GM21515 (cell line): Measurements from ENCODE around the gene KIR2DL1.
"Not testable (repeated sequence)": the region's sequence is repeated elsewhere in the genome, so short reads cannot be mapped to it uniquely, and the experiment has no call there.

Experiments
- ATAC-seq: cut with Tn5 transposase; IDR thresholded peaks from one replicate; pipeline ENCODE4 v1.9.1; 2021; ENCODE audit not compliant: unreplicated experiment

Gene KIR2DL1

DNA sequence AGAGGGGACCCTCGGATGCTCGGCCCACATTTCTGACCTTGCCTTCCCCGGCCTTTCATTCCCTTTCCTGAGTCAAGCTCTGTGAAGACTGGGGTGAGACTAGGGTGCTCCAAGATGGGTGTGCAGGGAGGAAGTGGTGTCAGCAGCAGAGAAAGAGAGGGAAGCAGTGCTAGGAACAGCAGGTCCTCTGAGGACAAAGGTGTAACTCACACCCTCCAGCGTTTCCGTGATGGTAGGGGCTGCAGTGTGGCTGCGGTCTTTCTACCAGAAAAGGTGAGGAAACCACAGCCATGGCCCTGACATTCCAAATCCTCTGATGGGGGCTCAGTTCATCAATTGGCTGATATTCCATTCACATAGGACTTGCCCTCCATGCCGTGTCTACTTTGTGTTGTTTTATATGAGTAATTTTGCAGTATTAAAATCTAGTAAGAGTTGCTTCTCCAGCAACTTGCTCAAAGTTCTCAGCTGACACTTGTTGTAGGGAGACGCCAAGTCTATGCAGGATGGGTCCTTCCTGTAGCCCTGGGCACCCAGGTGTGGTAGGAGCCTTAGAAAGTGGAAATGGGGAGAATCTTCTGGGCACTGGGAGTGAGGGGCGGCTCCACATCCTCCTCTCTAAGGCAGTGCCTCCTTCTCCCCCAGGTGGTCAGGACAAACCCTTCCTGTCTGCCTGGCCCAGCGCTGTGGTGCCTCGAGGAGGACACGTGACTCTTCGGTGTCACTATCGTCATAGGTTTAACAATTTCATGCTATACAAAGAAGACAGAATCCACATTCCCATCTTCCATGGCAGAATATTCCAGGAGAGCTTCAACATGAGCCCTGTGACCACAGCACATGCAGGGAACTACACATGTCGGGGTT, 48.3 kb downstream of the KIR2DL1 start:
- ATAC-seq, result no peak

- ATAC-seq, result not testable (repeated sequence)
These were observed 54.8 kb downstream of the KIR2DL1 start for GRCh38 chr19:54824416-54824815.

- ATAC-seq, result not testable (repeated sequence)
These were observed 55.7 kb downstream of the KIR2DL1 start for GRCh38 chr19:54825326-54825725.

- ATAC-seq, result not testable (repeated sequence)
These were observed 58.5 kb downstream of the KIR2DL1 start for GRCh38 chr19:54828064-54828463.

- not testable (repeated sequence) for ATAC-seq
These were observed 62.9 kb downstream of the KIR2DL1 start, which contains the start of gene KIR2DS4 for GRCh38 chr19:54832496-54832895. Gene KIR2DS4 (plus strand): TSS chr19:54832676.
